Smooth muscle cell (in vitro differentiated cells): ENCODE data around the gene TBXA2R. TPM values are rescaled to one million over a fixed set of nuclear protein-coding genes. Genes with fewer than 3 reads are reported as not detected.

Source experiments
- DNase-seq: peaks from one replicate; lab custom pipeline; 2025; ENCODE audit not compliant: unreplicated experiment; lab: John Stamatoyannopoulos, UW
- H2AFZ ChIP-seq: fragments of 200-600 bp; sonication (generic); 2 replicates; pipeline ENCODE4 v1.6.0; 2016; ENCODE audit warnings: antibody characterized with exemption, low read depth, mild to moderate bottlenecking
- H3F3A ChIP-seq: fragments of 200-600 bp; sonication (generic); 2 replicates; pipeline ENCODE4 v1.6.0; 2017; ENCODE audit warnings: antibody characterized with exemption, low read depth
- H3K27ac ChIP-seq: fragments of 200-600 bp; sonication (generic); 2 replicates; pipeline ENCODE4 v1.5.1; 2016; ENCODE audit warnings: low read depth, mild to moderate bottlenecking
- H3K27me3 ChIP-seq: fragments of 200-600 bp; sonication (generic); 2 replicates; pipeline ENCODE4 v1.6.1; 2016; ENCODE audit warnings: low read depth, mild to moderate bottlenecking
- H3K36me3 ChIP-seq: fragments of 200-600 bp; sonication (generic); 2 replicates; pipeline ENCODE4 v1.5.1; 2016; ENCODE audit warnings: low read depth
- H3K4me1 ChIP-seq: fragments of 200-600 bp; sonication (generic); 2 replicates; pipeline ENCODE4 v1.5.1; 2016; ENCODE audit warnings: low read depth
- H3K4me2 ChIP-seq: fragments of 200-600 bp; sonication (generic); 2 replicates; pipeline ENCODE4 v1.6.0; 2016; ENCODE audit warnings: mild to moderate bottlenecking
- H3K4me3 ChIP-seq: fragments of 200-600 bp; sonication (generic); 2 replicates; pipeline ENCODE4 v1.5.1; 2016; ENCODE audit warnings: mild to moderate bottlenecking
- H3K79me2 ChIP-seq: fragments of 200-600 bp; sonication (generic); 2 replicates; pipeline ENCODE4 v1.6.0; 2016; ENCODE audit warnings: low read depth, mild to moderate bottlenecking
- H3K9ac ChIP-seq: fragments of 200-600 bp; sonication (generic); 2 replicates; pipeline ENCODE4 v1.6.0; 2016; ENCODE audit warnings: low read depth
- H3K9me3 ChIP-seq: fragments of 200-600 bp; sonication (generic); replicated peaks from 2 replicates; pipeline ENCODE4 v1.5.1; 2016; ENCODE audit warnings: low read depth
- H4K20me1 ChIP-seq: fragments of 200-600 bp; sonication (generic); 2 replicates; pipeline ENCODE4 v1.6.0; 2016; ENCODE audit warnings: low read depth
- CTCF ChIP-seq: fragments of 200-600 bp; sonication (generic); IDR thresholded peaks from 2 replicates; pipeline ENCODE4 v1.5.1; 2017; ENCODE audit warnings: borderline replicate concordance, mild to moderate bottlenecking, antibody characterized with exemption; ENCODE audit not compliant: insufficient read depth, poor library complexity, severe bottlenecking
- WGBS: methylation state at CpG from one replicate; pipeline ENCODE4 v1.1.7; 2016; ENCODE audit warnings: low lambda C conversion rate; 5-methylcytosine and 5-hydroxymethylcytosine counted together
- polyA plus RNA-seq: library from polyadenylated mRNA; unstranded; fragments of >200 nt; fragmentation: Nextera tagmentation; extraction: Ambion mirVana; gene quantifications from 2 replicates; pipeline ENCODE4 v1.2.1, GENCODE V29; 2016
- total RNA-seq: library from RNA; depleted of rRNA; stranded (reverse); fragments of >200 nt; gene quantifications from 2 replicates; pipeline ENCODE4 v1.2.3, GENCODE V29; 2014

Gene TBXA2R
- total RNA-seq (1.1 and 1.7 TPM in 2 replicates), polyA plus RNA-seq (9.3 and 9.4 TPM in 2 replicates)

- H3K4me1 ChIP-seq: peaks cover 8% of the 10 kb centered on the region
- no peaks in the 10 kb centered on the region for H4K20me1 ChIP-seq
- H2AFZ ChIP-seq: peak within 1 kb of the TSS; percentile 63
- peak within 1 kb of the TSS; percentile 86 for H3K4me2 ChIP-seq
- H3K9me3 ChIP-seq: no peaks in the 10 kb centered on the region
- no peaks in the 10 kb centered on the region for H3K27me3 ChIP-seq
- WGBS: 10% methylated on average over 9 of the region's 46 CpGs
- no peaks in the 10 kb centered on the region for H3K79me2 ChIP-seq
- TF ChIP-seq CTCF: no peak
- H3F3A ChIP-seq: no peaks in the 10 kb centered on the region
- H3K36me3 ChIP-seq: no peaks in the 10 kb centered on the region
- H3K9ac ChIP-seq: peak within 1 kb of the TSS; percentile 2
- DNase-seq: peak; percentile 82
- peak within 1 kb of the TSS; percentile 65 for H3K4me3 ChIP-seq
- peak within 1 kb of the TSS; percentile 43 for H3K27ac ChIP-seq
These were observed at the start of gene TBXA2R for GRCh38 chr19:3606690-3607289. TSS of gene TBXA2R (minus strand) at chr19:3606875. CDS start at chr19:3600634, 6,241 bp downstream.

GRCh38 chr19:3656073-3656746, 49.5 kb upstream of the TBXA2R start:
- Histone ChIP-seq H4K20me1 (no peaks in the 10 kb centered on the region), H3K4me2 (no peak overlapping the region), H3K27ac (peak overlapping the region; percentile 60), H3F3A (peaks cover 2% of the 10 kb centered on the region), H3K9me3 (no peaks in the 10 kb centered on the region), H3K4me1 (no peaks in the 10 kb centered on the region), H2AFZ (no peak overlapping the region), H3K27me3 (no peaks in the 10 kb centered on the region), H3K36me3 (no peaks in the 10 kb centered on the region), H3K9ac (no peak overlapping the region), H3K79me2 (no peaks in the 10 kb centered on the region), H3K4me3 (no peak overlapping the region)
- WGBS: 91% methylated on average over 29 of the region's 36 CpGs
- DNase-seq: no peak
- no peak for TF ChIP-seq CTCF

- H3K36me3 ChIP-seq: no peaks in the 10 kb centered on the region
- no peak overlapping the region for H3K4me3 ChIP-seq
- no peaks in the 10 kb centered on the region for H4K20me1 ChIP-seq
- H3K4me1 ChIP-seq: no peaks in the 10 kb centered on the region
- peaks cover 2% of the 10 kb centered on the region for H3F3A ChIP-seq
- H3K9ac ChIP-seq: peak overlapping the region; percentile 58
- peak overlapping the region; percentile 46 for H2AFZ ChIP-seq
- TF ChIP-seq CTCF: no peak
- peak; percentile 71 for DNase-seq
- H3K79me2 ChIP-seq: no peaks in the 10 kb centered on the region
- no peaks in the 10 kb centered on the region for H3K9me3 ChIP-seq
- 67% methylated on average over 25 of the region's 25 CpGs for WGBS
- H3K27me3 ChIP-seq: no peaks in the 10 kb centered on the region
- peak overlapping the region; percentile 43 for H3K4me2 ChIP-seq
- H3K27ac ChIP-seq: peak overlapping the region; percentile 87
These were observed 48.9 kb upstream of the TBXA2R start for GRCh38 chr19:3655402-3656072.
